GM18519 (cell line): ENCODE measurements around the gene WDR93.
"Not testable (repeated sequence)": the region's sequence is repeated elsewhere in the genome, so short reads cannot be mapped to it uniquely, and the experiment has no call there.

ENCODE experiments used
- ATAC-seq: cut with Tn5 transposase; IDR thresholded peaks from one replicate; pipeline ENCODE4 v1.9.1; 2021; ENCODE audit warnings: mild to moderate bottlenecking, moderate library complexity; ENCODE audit not compliant: unreplicated experiment, low FRiP score

The WDR93 gene

DNA sequence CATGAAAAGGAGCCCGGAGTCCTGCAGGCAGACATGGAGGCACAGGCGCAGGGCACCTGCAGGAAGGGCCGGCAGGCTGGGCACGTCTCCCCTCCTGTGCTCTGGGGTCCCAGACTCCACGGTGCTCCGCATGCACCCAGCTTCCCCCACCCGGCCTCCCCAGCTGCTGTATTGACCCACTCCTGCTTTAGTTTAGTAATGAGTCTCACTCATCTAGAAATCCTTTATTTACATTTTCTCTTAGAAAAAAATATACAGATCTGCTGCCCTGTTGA lies 94.0 kb downstream of the WDR93 start:
- no peak for ATAC-seq

DNA sequence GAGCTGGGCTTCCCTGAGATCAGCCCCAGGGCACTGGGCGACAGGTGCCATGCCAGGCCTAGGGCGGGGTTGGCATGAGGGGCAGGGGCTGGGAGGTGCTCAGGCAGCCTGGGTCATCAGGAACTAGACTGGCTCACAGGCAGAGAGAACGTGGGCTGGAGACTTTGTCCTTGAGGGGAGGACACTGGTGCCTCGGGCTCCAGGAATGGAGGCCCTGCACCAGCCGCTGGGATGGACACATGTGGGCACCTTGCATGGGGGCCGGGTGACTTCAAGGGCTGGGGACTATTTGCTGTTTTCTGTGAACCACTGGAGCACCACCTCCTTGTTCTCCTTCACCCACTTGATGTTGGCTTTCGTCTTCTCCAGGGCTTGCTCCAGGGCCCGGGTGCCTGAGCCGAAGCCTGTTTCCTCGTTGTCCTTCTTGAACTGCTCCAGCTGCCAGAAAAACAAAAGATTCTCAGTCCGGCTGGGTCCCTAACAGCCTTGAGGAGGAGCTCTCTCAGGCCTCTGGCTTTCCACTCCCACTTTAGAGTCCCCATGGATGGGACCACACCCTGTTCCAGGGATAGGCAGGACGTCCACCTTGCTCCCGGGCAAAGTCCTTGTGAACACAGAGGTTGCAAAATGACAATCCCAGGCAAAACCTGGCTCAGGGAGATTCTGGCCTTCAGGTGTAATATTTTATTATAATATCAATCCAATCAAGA lies 94.6 kb downstream of the WDR93 start:
- no peak for ATAC-seq

DNA sequence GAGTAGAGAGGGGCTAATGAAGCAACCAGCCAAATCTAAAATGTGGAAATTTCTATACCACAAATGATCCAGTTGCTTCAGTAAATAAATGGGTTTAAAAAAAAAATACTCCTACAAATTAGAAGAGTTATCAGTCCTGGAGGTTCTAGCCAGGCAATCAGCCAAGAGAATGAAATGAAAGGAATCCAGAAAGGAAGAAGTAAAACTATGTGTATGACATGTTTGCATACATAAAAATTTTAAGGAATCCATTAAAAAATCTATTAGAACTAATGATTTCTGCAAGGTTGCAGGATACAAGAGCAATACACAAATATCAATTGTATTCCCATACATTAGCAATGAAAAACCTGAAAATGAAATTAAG lies 95.1 kb downstream of the WDR93 start:
- ATAC-seq, result no peak

DNA sequence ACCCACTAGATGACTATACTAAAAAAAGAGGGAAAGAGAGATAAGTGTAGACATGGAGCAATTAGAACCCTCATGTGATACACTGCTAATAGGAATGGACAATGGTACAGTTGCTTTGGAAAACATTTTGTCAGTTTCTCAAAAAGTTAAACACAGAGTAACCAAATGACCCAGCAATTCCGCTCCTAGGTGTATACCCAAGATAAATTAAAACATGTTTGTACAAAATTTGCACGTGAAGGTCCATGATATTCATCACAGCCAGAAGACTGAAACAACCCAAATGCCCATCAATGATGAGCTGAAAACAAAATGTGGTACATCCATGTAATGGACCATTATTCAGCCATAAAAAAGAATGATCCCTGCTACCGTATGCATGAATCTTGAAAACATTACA lies 97.3 kb downstream of the WDR93 start:
- ATAC-seq, result no peak

DNA sequence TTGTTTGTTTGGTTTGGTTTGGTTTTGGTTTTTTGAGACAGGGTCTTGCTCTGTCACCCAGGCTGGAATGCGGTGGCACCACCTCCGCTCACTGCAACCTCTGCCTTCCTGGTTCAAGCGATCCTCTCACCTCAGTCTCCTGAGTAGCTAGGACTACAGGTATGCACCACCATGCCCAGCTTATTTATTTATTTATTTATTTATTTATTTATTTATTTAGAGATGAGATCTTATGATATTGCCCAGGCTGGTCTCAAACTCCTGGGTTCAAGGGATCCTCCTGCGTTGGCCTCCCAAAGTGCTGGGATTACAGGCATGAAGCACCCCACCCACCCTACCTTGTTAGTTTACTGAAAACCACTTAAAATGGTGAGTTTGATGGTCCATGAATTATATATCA lies 98.0 kb downstream of the WDR93 start:
- not testable (repeated sequence) for ATAC-seq

DNA sequence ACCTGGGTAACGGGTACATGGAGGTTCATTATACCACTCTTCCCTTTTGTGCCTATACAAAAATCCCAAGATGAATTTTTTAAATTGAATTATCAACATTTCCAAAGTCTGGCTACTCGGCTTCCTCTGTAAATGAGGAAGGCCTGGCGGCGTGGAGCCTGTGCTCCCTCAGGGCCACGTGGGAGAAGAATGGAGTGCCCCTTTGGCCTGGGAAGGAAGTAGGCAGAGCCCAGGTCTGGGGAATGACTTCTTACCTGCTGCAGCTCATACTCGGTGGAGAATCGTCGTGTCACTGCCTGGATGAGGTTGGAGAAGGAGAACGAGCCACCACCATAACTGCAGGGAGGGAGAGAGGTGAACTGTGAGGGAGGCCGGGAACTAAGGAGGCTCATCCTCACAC lies 99.6 kb downstream of the WDR93 start:
- ATAC-seq, result no peak

DNA sequence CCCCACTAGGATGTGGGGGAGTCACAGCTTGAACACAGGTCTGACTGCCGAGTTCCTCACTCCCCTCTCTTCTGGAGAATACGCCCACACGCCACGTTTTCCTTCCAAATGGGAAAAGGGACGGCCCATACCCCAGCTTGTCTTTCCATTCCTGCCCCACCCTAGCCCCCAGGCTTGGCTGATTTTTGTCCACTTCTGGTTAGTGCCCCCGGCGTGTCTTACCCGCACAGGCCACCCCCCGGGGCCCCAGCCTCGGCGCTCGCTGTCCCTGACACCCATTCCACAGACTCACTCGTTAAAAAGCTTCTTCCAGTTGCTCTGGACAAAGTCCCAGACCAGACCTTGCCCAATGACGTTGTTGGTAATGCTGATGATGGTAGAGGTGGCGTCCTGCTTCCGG lies 100.0 kb downstream of the WDR93 start:
- no peak for ATAC-seq

DNA sequence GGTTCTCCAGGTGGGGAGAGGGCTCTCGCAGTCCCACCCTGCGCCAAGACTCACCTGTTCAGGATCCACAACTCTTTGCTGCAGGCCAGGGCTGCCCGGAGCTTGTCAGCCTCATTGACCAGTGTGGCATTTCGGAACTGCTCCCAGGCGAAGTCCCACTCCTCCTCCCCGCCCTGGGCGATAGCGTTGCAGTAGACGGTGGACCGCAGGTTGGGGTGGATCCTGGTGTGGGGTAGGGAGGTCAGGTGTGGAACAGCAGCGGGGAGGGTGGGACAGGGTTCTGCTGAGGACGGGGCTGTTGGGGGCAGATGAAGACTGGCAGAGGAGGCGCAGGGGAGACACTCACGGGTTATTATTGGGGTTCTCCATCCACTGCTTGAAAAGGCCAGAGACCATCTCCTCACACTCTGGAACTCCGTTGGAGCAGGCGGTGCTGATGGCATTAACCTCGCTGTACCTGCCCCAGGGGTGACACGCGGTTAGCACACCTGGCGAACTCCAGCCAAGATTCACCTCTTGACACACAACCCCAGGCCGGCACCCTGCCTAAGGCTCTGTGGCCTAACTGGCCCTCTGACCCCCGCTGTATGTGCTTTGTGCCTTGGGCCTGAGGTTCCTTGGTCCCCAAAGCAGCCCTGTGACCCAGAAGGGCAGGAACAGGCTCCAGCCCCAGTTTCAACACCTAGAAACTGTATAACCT lies 101.6 kb downstream of the WDR93 start:
- ATAC-seq, result no peak
